ENCODE data around the gene BCL11A. TPM values are rescaled to one million over a fixed set of nuclear protein-coding genes. Genes with fewer than 3 reads are reported as not detected.

Gene BCL11A
- total RNA-seq, 4 donors from 2014 or later: 0.22 TPM; not detected in 3

- Histone ChIP-seq H3K36me3 (no peaks in the 10 kb centered on the region), H3K27me3 (no peaks in the 10 kb centered on the region), H3K4me1 (no peaks in the 10 kb centered on the region), H3K9me3 (peaks cover 0 to 43% (median 2%) of the 10 kb centered on the region in 4 donors), H3K4me3 (no peak overlapping the region), H3K27ac (no peak overlapping the region)
- WGBS, 2 donors: 73 to 92% methylated on average over 2 of the region's 2 CpGs
- no peak for DNase-seq (ENCODE audit: low spot score in 2 of 2)
- TF ChIP-seq POLR2A (IDR thresholded peaks at IDR 0.05) (no peak), EP300 (IDR thresholded peaks at IDR 0.05) (no peak), CTCF (IDR thresholded peaks at IDR 0.05) (no peak)
Measured at GRCh38 chr2:60596411-60596810, 43.0 kb upstream of the BCL11A start.

GRCh38 chr2:60595953-60596352 is 42.5 kb upstream of the BCL11A start:
- DNase-seq (ENCODE audit: low spot score in 2 of 2): no peak
- TF ChIP-seq POLR2A (IDR thresholded peaks at IDR 0.05) (no peak), CTCF (IDR thresholded peaks at IDR 0.05) (no peak), EP300 (IDR thresholded peaks at IDR 0.05) (no peak)
- WGBS, 2 donors: 83 to 89% methylated on average over 4 of the region's 4 CpGs

GRCh38 chr2:60589104-60589503 is 35.6 kb upstream of the BCL11A start:
- Histone ChIP-seq H3K4me1 (no peaks in the 10 kb centered on the region), H3K27me3 (peaks cover 0 to 7% of the 10 kb centered on the region in 2 donors), H3K4me3 (no peak overlapping the region), H3K36me3 (no peaks in the 10 kb centered on the region), H3K9me3 (peaks cover 0 to 27% (median 2%) of the 10 kb centered on the region in 4 donors), H3K27ac (no peak overlapping the region)
- DNase-seq (ENCODE audit: low spot score in 2 of 2): no peak
- TF ChIP-seq CTCF (IDR thresholded peaks at IDR 0.05) (no peak), POLR2A (IDR thresholded peaks at IDR 0.05) (no peak), EP300 (IDR thresholded peaks at IDR 0.05) (no peak)

More at GRCh38 chr2:60595953-60596352, 42.5 kb upstream of the BCL11A start:
- Histone ChIP-seq H3K4me1 (no peaks in the 10 kb centered on the region), H3K4me3 (no peak overlapping the region), H3K27ac (no peak overlapping the region), H3K9me3 (peaks cover 0 to 43% (median 2%) of the 10 kb centered on the region in 4 donors), H3K27me3 (no peaks in the 10 kb centered on the region), H3K36me3 (no peaks in the 10 kb centered on the region)

GRCh38 chr2:60586081-60586480 is 32.6 kb upstream of the BCL11A start:
- Histone ChIP-seq H3K4me1 (peaks cover 0 to 10% (median 0%) of the 10 kb centered on the region in 4 donors), H3K4me3 (no peak overlapping the region), H3K9me3 (peaks cover 0 to under 1% (median 0%) of the 10 kb centered on the region in 4 donors), H3K27ac (no peak overlapping the region), H3K36me3 (no peaks in the 10 kb centered on the region), H3K27me3 (peaks cover 0 to 33% of the 10 kb centered on the region in 2 donors)
- TF ChIP-seq CTCF (IDR thresholded peaks at IDR 0.05) (no peak), EP300 (IDR thresholded peaks at IDR 0.05) (no peak), POLR2A (IDR thresholded peaks at IDR 0.05) (no peak)
- WGBS, 2 donors: 76 to 79% methylated on average over 6 of the region's 6 CpGs
- DNase-seq (ENCODE audit: low spot score in 2 of 2): no peak

GRCh38 chr2:60585276-60585675 is 31.8 kb upstream of the BCL11A start:
- 94 to 98% methylated on average over 25 of the region's 25 CpGs for WGBS, 2 donors
- Histone ChIP-seq H3K4me3 (no peak overlapping the region), H3K9me3 (no peaks in the 10 kb centered on the region), H3K4me1 (peaks cover 0 to 10% (median 0%) of the 10 kb centered on the region in 4 donors), H3K36me3 (no peaks in the 10 kb centered on the region), H3K27ac (no peak overlapping the region), H3K27me3 (peaks cover 0 to 39% of the 10 kb centered on the region in 2 donors)
- TF ChIP-seq POLR2A (IDR thresholded peaks at IDR 0.05) (no peak), CTCF (IDR thresholded peaks at IDR 0.05) (no peak), EP300 (IDR thresholded peaks at IDR 0.05) (no peak)
- DNase-seq (ENCODE audit: low spot score in 2 of 2): no peak
